GM13976 (cell line): ENCODE data around the gene PDLIM5.

ENCODE experiments used
- DNase-seq: peaks from one replicate; pipeline ENCODE4 v3.0.0; 2012; ENCODE audit warnings: low spot score
- in situ Hi-C: fragments of 300-500 bp; cut with MboI; formaldehyde crosslinking; loops from one replicate; pipeline ENCODE4 v1.12.0; 2022; ENCODE audit warnings: low sequenced_read_pairs, mixed read lengths, inconsistent platforms; ENCODE audit not compliant: unreplicated experiment
- TF ChIP-seq, protein P1 (sequence below): IDR thresholded peaks from 2 replicates; pipeline ENCODE4 v1.5.1; 2012; ENCODE audit warnings: borderline replicate concordance, mild to moderate bottlenecking; ENCODE audit not compliant: insufficient read depth; ENCODE audit errors: extremely low read depth, missing control alignments, control extremely low read depth

Gene PDLIM5

DNA sequence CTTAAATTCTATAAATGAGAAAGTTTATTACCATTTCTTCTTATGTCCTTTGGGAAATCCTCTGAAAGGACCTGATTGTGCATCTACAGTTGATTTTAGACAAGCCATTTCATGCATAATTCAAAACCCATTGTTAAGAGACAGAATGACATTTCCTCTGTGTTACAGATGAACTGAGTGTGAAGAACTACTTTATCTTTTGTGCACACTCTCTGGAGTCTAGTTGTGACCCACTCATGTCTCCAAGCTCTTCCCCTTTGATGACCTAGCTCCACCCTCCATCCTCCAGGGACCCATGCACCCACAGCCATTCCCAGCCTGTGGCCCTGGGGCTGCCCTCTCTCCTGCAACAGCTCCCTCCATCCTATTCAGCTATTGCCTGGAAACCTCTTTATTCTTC is 248.6 kb downstream of the PDLIM5 start:
- TF ChIP-seq, protein P1, sequence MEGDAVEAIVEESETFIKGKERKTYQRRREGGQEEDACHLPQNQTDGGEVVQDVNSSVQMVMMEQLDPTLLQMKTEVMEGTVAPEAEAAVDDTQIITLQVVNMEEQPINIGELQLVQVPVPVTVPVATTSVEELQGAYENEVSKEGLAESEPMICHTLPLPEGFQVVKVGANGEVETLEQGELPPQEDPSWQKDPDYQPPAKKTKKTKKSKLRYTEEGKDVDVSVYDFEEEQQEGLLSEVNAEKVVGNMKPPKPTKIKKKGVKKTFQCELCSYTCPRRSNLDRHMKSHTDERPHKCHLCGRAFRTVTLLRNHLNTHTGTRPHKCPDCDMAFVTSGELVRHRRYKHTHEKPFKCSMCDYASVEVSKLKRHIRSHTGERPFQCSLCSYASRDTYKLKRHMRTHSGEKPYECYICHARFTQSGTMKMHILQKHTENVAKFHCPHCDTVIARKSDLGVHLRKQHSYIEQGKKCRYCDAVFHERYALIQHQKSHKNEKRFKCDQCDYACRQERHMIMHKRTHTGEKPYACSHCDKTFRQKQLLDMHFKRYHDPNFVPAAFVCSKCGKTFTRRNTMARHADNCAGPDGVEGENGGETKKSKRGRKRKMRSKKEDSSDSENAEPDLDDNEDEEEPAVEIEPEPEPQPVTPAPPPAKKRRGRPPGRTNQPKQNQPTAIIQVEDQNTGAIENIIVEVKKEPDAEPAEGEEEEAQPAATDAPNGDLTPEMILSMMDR: no peak
- DNase-seq: no peak
- in situ Hi-C loops: no loop called here

DNA sequence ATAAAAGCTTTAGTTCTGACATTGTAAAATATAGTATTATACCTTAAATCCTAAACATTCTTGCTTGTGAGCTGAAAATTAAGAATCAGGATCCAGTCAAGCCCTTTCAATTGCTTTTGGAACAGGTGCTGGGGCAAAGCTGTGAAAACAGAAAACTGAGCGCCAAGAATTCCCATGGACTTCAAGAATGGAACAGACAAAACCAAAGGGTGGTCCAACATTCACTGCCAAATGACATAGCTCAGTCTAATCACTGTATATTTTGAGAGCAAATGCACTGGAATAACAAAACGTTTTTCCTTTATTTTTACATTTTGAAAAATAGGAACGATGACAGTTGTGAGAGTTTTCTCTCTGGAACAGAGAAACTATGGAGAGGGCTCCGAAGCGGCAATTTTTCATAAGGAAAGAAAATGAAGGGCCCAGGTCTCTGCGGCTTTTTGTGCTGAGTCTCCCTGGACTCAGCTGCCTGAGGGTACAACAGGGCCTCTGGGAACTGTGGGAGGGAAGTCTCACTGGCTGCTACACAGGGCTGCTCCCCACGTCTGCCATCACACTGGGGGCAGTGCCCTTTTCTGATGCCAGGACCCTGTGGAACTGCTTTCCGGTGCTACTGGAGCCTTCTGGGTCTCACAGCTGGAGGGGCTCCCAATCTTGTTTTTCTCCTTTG is 250.0 kb downstream of the PDLIM5 start:
- TF ChIP-seq, protein P1: no peak
- in situ Hi-C loops: no loop called here

DNA sequence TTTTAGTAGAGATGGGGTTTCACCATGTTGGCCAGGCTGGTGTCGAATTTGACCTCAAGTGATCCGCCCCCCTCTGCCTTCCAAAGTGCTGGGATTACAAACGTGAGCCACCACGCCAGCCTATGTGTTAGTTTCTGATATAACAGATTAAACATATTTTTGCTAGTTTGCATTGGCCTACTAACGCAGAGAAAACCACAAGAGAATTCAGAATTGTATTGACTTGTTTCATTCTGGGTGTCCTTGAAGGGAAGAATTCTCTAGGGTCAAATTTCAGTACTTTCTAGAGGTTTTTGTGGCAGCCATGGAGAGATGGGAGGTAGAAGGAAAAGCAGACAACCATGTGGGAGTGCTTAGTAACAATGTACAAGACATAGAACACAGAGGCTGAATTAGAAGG is 259.9 kb downstream of the PDLIM5 start:
- DNase-seq: no peak
- in situ Hi-C loops: no loop called here

More for the DNA sequence above, 250.0 kb downstream of the PDLIM5 start:
- no peak for DNase-seq

DNA sequence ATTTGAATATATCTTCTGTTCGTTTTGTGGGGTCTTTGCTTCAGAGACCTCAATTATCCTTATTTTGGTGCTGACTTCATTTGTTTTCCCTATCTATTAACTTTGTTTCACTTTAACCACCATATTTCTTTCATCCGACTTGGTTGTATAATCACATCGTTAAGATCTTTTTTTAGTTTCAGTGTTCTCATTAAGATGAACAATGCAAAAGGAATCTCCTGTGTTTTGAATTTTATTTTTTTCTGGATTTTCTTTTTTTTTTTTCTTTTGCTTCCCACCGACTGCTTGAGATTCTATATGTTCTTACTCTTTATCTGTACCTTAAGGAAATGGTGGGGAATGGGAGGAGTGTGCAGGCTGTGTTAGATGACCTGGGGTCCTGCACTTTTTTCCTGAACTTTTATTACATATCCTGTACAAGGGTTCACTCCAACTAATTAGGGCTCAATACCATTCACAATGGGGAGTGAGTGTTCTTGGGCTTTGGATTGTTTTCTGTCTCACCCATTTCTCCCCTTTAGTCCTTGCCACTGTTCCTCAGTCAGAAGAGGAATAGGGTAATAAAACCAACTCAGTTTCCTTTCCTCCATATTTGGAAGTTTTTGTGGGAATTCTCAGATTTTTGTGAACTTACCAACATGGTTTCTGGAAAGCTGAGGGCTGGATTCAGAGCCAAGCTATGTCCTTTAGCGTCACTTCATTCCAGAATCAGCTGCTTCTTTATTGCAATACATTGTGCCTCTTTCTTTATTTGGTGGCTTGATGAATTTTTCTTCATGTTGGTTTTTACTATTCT is 262.8 kb downstream of the PDLIM5 start:
- in situ Hi-C loops: no loop called here
- TF ChIP-seq, protein P1: no peak
- no peak for DNase-seq

More for the DNA sequence above, 259.9 kb downstream of the PDLIM5 start:
- TF ChIP-seq, protein P1: no peak

DNA sequence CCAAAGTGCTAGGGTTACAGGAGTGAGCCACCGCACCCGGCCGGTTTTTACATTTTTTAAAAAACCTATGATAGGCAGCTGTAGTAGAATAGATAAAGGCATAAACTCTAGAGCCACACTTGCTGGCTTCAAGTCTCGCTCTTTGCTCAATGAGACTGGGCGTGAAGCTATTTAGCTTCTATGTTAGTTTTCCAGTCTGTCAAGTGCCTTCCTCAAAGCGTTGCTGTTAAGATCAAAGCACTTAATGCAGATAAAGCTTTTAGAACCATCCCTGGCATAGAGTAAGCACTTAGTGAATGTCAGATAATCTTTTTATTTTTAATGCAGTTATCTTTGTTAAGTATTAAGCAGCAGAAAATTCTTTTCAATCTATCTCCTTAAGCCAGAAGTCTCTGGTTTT is 264.0 kb downstream of the PDLIM5 start:
- TF ChIP-seq, protein P1: no peak
- no peak for DNase-seq
- in situ Hi-C loops: no loop called here
